ENCODE data around the gene WDR59.

DNA sequence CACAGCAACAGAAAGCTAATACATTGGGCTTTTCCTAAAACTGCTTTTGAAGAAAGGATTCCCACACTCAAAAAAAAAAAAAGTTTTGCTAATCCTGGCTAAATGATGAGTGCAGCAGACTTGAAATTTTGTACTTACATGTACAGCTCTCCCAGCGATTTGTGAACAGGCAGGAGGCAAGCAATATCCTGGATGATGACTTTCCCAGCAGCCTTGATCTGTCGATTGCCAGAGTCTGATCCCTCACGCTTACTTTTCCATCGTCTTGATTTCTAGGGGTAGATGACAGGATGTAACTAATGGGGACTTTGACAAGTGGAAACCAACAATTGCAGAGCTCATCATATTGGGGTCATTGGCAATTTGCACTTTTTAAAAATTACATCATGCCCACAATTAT lies 91.4 kb downstream of the WDR59 start:
- TF ChIP-seq, protein P1, sequence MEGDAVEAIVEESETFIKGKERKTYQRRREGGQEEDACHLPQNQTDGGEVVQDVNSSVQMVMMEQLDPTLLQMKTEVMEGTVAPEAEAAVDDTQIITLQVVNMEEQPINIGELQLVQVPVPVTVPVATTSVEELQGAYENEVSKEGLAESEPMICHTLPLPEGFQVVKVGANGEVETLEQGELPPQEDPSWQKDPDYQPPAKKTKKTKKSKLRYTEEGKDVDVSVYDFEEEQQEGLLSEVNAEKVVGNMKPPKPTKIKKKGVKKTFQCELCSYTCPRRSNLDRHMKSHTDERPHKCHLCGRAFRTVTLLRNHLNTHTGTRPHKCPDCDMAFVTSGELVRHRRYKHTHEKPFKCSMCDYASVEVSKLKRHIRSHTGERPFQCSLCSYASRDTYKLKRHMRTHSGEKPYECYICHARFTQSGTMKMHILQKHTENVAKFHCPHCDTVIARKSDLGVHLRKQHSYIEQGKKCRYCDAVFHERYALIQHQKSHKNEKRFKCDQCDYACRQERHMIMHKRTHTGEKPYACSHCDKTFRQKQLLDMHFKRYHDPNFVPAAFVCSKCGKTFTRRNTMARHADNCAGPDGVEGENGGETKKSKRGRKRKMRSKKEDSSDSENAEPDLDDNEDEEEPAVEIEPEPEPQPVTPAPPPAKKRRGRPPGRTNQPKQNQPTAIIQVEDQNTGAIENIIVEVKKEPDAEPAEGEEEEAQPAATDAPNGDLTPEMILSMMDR (IDR thresholded peaks at IDR 0.05): no peak
- TF ChIP-seq POLR2A (IDR thresholded peaks at IDR 0.05) (no peak), EP300 (IDR thresholded peaks at IDR 0.05; ENCODE audit: low read depth) (no peak), POLR2AphosphoS5 (IDR thresholded peaks at IDR 0.05) (no peak)

Measured in transverse colon (tissue), 4 donors.